Measurements from ENCODE around the gene CNIH2.

CNIH2 gene

DNA sequence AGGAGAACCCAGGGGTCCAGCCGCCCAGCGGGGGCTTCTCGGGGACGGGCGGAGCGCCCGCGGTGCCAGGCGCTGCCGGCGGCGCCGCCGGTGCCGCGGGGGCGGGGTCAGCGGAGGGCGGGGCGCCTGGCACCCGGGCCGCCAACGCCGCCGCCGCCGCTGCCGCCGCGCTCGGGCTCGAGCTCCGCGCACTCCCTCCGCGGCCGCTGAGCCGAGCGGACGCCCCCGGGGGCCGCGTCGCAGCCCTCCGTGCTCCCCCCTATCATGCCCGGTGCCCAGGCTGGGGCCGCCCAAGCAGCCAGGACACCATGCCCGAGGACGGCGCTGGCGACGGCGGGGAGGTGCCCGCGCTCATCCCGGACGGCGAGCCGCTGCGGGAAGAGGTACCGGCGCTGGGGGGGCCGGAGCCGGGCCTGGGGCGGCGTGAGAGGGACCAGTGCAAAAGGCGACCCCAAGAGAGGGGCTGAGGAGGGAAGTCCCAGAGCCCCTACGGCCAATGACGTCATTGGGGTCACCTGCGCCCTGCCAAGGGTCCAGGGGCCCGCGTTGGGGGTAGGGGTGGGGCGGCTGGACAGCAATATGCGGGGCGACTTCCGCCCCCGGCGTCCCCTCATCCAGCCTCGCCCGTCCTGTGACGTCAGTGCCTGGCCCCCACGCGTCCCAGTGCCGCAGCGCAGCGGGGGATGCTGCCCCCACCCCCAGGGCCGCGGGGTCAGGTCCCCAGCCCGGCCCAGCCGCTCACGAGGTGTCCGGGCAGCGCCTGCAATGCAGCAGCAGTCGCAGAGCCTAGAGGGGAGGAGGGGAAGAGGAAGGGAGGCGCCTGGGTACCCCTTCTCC lies 13.9 kb downstream of the CNIH2 start, which contains the start of gene TMEM151A:
Gene TMEM151A (plus strand): TSS at position 189 of the 837 bp plus-strand sequence. CDS start 120 bp downstream, at position 309.
- no peak for DNase-seq (ENCODE audit: low read depth)
- H3K4me3 ChIP-seq (ENCODE audit: low read depth, low read length), result no peak within 1 kb of the TSS
- TF ChIP-seq, protein P1, sequence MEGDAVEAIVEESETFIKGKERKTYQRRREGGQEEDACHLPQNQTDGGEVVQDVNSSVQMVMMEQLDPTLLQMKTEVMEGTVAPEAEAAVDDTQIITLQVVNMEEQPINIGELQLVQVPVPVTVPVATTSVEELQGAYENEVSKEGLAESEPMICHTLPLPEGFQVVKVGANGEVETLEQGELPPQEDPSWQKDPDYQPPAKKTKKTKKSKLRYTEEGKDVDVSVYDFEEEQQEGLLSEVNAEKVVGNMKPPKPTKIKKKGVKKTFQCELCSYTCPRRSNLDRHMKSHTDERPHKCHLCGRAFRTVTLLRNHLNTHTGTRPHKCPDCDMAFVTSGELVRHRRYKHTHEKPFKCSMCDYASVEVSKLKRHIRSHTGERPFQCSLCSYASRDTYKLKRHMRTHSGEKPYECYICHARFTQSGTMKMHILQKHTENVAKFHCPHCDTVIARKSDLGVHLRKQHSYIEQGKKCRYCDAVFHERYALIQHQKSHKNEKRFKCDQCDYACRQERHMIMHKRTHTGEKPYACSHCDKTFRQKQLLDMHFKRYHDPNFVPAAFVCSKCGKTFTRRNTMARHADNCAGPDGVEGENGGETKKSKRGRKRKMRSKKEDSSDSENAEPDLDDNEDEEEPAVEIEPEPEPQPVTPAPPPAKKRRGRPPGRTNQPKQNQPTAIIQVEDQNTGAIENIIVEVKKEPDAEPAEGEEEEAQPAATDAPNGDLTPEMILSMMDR (IDR thresholded peaks at IDR 0.05; ENCODE audit: insufficient read depth, low read depth, low read length, missing control alignments), result no peak

DNA sequence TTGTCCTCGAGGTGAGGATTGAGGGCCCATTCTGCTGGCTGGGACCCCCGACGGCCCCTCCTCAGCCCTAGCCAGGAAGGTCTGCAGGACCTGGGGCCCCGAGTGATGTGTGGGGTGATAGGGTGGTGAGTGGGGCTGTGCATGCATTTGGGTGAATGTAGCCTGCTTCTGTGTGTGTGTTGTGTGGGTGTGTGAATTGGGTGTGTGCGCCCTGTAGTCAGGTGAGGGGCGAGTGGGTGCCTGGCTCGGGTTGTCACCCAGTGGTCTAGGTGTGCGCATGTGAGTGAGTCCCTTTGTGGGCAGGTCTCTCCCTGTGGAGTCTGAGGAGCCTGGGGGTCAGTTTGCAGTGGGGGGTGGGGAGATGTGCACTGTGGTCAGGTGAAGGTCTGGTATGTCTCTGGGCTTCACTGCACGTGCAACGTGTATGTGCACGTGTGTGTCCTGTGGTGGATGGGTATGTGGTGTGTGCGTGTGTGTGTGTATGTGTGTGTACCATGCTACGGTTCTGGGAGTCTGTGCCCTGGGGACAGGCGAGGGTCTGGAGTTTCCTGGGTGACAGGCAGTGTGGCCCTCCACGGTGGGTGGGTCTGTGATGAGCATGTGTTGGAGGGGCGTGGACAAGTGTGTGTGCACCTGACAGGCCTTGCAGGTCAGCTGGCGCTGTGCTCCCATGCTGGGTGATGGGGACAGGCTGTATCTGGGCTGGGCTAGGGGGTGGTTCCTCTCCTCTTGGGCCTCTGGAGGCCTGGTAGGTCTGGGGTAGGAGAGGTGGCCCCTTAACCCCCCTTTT lies 14.8 kb downstream of the CNIH2 start:
- TF ChIP-seq, protein P1 (IDR thresholded peaks at IDR 0.05; ENCODE audit: insufficient read depth, low read depth, low read length, missing control alignments), result no peak
- DNase-seq (ENCODE audit: low read depth), result no peak
- no peak overlapping the region for H3K4me3 ChIP-seq (ENCODE audit: low read depth, low read length)

DNA sequence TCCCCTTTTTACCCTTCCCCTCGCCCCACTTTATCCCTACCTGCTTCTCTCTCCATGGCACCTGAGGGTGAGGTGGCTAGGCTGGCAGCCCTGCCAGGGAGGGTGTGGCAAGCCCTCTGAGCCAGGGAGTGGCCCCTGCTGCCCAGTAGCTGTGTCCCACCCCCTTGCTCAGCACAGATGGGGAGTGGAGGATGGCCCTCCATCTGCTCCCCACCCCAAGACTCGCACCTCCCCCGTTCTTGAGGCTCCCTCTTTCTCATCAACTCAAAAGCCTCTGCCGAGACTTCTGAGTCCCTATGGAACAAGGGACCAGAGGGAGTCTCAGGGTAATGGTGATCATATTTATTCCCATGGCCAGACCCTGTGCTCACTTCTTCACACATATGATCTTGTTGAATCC lies 15.4 kb downstream of the CNIH2 start:
- no peak for DNase-seq (ENCODE audit: low read depth)
- TF ChIP-seq, protein P1 (IDR thresholded peaks at IDR 0.05; ENCODE audit: insufficient read depth, low read depth, low read length, missing control alignments), result no peak
- H3K4me3 ChIP-seq (ENCODE audit: low read depth, low read length), result no peak overlapping the region

DNA sequence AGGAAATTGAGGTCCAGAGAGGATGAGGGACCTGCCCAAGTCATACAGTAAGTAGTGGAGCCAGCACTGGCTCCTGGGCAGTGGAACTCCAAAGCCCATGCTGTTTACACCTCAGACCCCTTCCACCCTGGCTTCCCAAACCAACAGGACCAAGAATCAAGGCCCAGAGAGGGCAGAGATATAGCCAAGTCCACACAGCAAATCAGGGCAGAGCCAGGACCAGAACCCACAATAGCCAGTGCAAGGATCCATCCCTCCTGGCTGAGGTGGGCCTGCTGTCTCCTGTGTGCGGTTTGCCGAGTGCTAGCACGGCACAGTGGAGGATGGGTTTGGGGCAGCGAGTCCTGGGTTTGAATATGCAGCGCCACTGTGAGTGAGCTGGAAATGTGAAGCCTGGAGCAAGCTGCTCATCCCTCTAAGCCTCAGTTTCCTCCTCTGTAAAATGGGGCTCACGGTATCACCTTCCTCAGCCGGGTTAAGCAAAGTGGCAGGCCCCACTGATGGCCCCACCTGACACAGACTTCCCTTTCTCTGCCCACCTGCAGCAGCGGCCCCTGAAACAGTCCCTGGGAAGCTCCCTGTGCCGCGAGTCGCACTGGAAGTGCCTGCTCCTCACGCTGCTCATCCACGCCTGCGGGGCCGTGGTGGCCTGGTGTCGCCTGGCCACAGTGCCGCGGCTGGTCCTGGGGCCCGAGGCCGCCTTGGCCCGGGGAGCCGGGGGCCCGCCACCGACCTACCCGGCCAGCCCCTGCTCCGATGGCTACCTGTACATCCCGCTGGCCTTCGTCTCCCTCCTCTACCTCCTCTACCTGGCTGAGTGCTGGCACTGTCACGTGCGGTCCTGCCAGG lies 16.0 kb downstream of the CNIH2 start:
- H3K4me3 ChIP-seq (ENCODE audit: low read depth, low read length), result no peak overlapping the region
- DNase-seq (ENCODE audit: low read depth), result no peak
- TF ChIP-seq, protein P1 (IDR thresholded peaks at IDR 0.05; ENCODE audit: insufficient read depth, low read depth, low read length, missing control alignments), result no peak

DNA sequence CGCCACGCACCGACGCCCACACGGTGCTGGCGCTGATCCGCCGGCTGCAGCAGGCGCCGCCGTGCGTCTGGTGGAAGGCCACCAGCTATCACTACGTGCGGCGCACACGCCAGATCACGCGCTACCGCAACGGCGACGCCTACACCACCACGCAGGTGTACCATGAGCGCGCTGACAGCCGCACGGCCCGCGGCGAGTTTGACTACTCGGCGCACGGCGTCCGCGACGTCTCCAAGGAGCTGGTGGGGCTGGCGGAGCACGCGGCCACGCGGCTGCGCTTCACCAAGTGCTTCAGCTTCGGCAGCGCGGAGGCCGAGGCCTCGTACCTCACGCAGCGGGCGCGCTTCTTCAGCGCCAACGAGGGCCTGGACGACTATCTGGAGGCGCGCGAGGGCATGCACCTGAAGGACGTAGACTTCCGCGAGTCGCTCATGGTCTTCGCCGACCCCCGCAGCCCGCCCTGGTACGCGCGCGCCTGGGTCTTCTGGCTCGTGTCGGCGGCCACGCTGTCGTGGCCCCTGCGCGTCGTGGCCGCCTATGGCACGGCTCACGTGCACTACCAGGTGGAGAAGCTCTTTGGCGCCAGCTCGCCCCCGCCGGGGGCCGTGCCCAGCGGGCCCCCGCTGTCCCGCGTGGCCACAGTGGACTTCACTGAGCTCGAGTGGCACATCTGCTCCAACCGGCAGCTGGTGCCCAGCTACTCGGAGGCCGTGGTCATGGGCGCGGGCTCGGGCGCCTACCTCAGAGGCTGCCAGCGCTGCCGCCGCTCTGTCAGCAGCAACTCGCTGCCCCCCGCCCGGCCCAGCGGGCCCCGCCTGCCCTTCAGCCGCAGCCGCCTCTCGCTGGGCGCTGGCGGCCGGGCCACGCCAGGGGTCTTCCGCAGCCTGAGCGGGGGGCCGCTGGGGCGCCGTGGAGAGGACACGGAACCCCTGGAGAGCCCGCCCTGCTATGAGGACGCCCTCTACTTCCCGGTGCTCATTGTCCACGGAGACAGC lies 16.9 kb downstream of the CNIH2 start:
- TF ChIP-seq, protein P1 (IDR thresholded peaks at IDR 0.05; ENCODE audit: insufficient read depth, low read depth, low read length, missing control alignments), result no peak
- H3K4me3 ChIP-seq (ENCODE audit: low read depth, low read length), result no peak overlapping the region
- DNase-seq (ENCODE audit: low read depth), result no peak
